Cardiac muscle cell (in vitro differentiated cells and primary cell): ENCODE results near the gene TTYH2. TPM values are rescaled to one million over a fixed set of nuclear protein-coding genes. Genes with fewer than 3 reads are reported as not detected.

Source experiments
- DNase-seq, 2 donors: peaks; one replicate each; pipeline versions ENCODE4 v3.0.0 to v3.0.0-alpha.2; 2010 to 2017; ENCODE audit warnings: low read depth in 1 of 2, low spot score in 1 of 2
- H3K27ac ChIP-seq: fragments of 200-600 bp; sonication (generic); 2 replicates; pipeline ENCODE4 v1.5.1; 2016
- H3K27me3 ChIP-seq: fragments of 200-600 bp; sonication (generic); 2 replicates; pipeline ENCODE4 v1.6.0; 2016; ENCODE audit warnings: control low read depth
- H3K36me3 ChIP-seq: fragments of 200-600 bp; sonication (generic); 2 replicates; pipeline ENCODE4 v1.5.1; 2016; ENCODE audit warnings: control low read depth
- H3K4me1 ChIP-seq: fragments of 200-600 bp; sonication (generic); 2 replicates; pipeline ENCODE4 v1.8.1; 2017; ENCODE audit warnings: low read depth, mild to moderate bottlenecking, mixed run types
- H3K4me3 ChIP-seq: fragments of 200-600 bp; sonication (generic); 2 replicates; pipeline ENCODE4 v1.5.1; 2016; ENCODE audit warnings: mild to moderate bottlenecking
- H3K9me3 ChIP-seq: fragments of 200-600 bp; sonication (generic); 2 replicates; pipeline ENCODE4 v1.5.1; 2017; ENCODE audit warnings: low read depth, mild to moderate bottlenecking, control low read depth
- polyA plus RNA-seq: library from polyadenylated mRNA; unstranded; fragments of >200 nt; fragmentation: Nextera tagmentation; extraction: Ambion mirVana; gene quantifications from 2 replicates; pipeline ENCODE4 v1.2.1, GENCODE V29; 2016
- total RNA-seq: library from RNA; depleted of rRNA; stranded (reverse); fragments of >200 nt; gene quantifications from 2 replicates; pipeline ENCODE4 v1.2.3, GENCODE V29; 2016
- TF ChIP-seq, protein P1 (sequence below): IDR thresholded peaks from 2 replicates; pipeline ENCODE4 v1.5.1; 2012; ENCODE audit warnings: low read depth, mild to moderate bottlenecking, low read length

Gene TTYH2
- total and polyA plus RNA-seq, 2 experiments from 2014 or later = 7.8 to 7.9 TPM

- DNase-seq = no peak
- Histone ChIP-seq H3K9me3 (no peaks in the 10 kb centered on the region), H3K27me3 (no peaks in the 10 kb centered on the region), H3K4me1 (peaks cover 16% of the 10 kb centered on the region), H3K4me3 (no peak overlapping the region), H3K27ac (no peak overlapping the region), H3K36me3 (peaks cover 24% of the 10 kb centered on the region)
- TF ChIP-seq, protein P1, sequence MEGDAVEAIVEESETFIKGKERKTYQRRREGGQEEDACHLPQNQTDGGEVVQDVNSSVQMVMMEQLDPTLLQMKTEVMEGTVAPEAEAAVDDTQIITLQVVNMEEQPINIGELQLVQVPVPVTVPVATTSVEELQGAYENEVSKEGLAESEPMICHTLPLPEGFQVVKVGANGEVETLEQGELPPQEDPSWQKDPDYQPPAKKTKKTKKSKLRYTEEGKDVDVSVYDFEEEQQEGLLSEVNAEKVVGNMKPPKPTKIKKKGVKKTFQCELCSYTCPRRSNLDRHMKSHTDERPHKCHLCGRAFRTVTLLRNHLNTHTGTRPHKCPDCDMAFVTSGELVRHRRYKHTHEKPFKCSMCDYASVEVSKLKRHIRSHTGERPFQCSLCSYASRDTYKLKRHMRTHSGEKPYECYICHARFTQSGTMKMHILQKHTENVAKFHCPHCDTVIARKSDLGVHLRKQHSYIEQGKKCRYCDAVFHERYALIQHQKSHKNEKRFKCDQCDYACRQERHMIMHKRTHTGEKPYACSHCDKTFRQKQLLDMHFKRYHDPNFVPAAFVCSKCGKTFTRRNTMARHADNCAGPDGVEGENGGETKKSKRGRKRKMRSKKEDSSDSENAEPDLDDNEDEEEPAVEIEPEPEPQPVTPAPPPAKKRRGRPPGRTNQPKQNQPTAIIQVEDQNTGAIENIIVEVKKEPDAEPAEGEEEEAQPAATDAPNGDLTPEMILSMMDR = no peak
Measured at GRCh38 chr17:74206332-74206818, 7.0 kb upstream of the TTYH2 start.

DNA sequence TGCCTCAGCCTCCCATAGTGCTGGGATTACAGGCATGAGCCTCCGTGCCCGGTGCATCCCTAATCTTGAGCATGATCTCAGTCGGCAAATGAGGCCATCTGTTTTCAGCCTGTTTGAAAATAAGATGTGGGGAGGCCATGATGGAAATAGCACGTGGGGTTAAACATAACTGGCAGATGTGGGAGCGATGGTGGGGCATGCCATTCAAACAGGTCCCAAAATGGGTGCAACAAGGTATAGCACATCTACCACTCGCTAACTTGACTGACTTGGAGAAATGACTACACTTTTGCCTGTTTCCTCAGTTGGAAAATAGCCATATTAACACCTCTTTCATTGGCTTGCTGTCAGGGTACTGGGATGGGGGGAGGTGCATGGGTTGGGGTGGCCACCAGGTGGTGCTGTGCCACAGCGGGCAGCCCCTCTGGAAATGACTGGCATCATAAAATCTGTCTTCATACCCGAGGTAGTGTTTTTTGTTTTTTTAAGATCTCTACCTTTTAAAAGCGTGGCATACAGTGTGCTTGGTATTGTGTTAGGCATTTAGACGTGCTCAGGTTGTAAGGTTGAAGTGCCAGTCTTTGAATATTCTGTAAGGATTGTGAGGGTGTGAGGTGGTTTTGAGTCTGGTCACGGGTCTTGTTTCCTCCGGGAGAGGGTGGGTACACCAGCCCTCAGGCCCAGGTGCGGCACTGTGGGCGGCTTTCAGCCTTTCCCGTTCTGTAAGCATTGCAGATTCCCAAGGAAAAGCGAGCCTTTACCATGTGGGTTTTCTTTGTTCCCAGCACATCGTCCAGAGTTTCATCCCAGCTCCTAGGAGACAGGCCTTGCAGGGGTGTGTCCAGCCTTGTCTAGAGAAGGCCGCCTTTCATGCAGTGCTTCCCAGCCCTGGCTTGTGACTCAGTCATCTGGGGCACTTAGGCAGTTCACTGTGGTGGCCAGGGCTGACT is 2.9 kb upstream of the TTYH2 start:
- Histone ChIP-seq H3K9me3 (no peaks in the 10 kb centered on the region), H3K27ac (peak overlapping the region; percentile 26), H3K27me3 (no peaks in the 10 kb centered on the region), H3K4me3 (no peak overlapping the region), H3K4me1 (peaks cover 17% of the 10 kb centered on the region), H3K36me3 (peaks cover 17% of the 10 kb centered on the region)
- DNase-seq = peak; percentile 66 to 77
- TF ChIP-seq, protein P1 = peak; percentile 99

GRCh38 chr17:74211141-74211911 is 2.0 kb upstream of the TTYH2 start:
- Histone ChIP-seq H3K27me3 (no peaks in the 10 kb centered on the region), H3K9me3 (no peaks in the 10 kb centered on the region), H3K27ac (peak overlapping the region; percentile 38), H3K4me1 (peaks cover 17% of the 10 kb centered on the region), H3K36me3 (peaks cover 11% of the 10 kb centered on the region), H3K4me3 (no peak overlapping the region)
- TF ChIP-seq, protein P1 = no peak
- peak in 1 of 2 donors; percentile 51 for DNase-seq

DNA sequence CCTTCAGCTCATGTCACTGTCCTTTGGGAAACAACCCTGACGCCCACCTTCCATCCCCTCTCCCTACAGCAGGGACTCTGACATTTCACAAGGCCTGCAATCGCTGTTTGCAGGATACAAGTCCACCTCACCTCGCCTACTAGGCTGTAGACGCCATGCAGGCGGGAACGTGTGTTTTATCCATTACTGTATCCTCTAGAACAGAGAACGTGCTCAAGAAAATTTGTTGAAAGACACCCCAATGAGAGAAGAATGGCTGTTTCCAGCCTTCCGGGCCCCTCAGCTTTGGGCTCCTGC is 1.5 kb upstream of the TTYH2 start:
- H3K4me3 ChIP-seq = no peak overlapping the region
- peaks cover 17% of the 10 kb centered on the region for H3K4me1 ChIP-seq
- no peak for DNase-seq
- H3K36me3 ChIP-seq = peaks cover 10% of the 10 kb centered on the region
- peak overlapping the region; percentile 38 for H3K27ac ChIP-seq
- H3K27me3 ChIP-seq = no peaks in the 10 kb centered on the region
- H3K9me3 ChIP-seq = no peaks in the 10 kb centered on the region
- TF ChIP-seq, protein P1 = no peak

DNA sequence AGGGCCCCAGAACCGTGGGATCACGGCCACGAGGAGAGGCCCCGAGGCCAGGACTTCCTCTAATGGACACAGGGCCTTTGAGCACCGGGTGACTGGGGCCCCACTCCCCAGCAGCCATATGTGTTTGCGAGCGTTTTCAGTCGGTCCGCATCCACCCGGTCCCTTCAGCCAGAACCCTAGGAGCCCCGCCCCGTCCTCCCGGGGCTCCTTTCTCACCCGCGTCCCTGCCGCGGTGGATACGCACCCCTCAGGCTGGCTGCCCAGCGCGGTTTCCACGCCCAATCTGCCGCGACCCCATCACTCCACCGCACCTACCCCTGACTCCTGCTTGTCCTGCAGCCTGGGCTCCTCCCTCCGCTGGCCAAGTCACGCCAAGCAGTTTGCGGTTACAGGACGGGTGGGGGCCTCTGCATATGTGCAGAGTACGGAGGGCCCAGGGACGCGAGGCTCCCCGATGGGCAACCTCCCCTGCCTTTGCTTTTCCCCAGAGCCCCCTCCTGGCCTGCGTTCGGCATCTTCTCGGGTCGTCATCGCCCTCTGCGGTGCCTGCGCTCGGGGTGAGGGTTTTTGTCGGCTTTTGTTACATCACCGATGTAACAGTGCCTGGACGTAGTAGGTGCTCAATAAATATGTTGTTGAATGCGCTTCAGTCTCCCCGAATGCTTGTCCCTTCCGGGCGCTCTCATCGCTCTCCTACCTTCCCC is 1.0 kb upstream of the TTYH2 start:
- no peak overlapping the region for H3K4me3 ChIP-seq
- no peaks in the 10 kb centered on the region for H3K27me3 ChIP-seq
- H3K36me3 ChIP-seq = peaks cover 10% of the 10 kb centered on the region
- H3K9me3 ChIP-seq = no peaks in the 10 kb centered on the region
- peaks cover 17% of the 10 kb centered on the region for H3K4me1 ChIP-seq
- H3K27ac ChIP-seq = no peak overlapping the region
- TF ChIP-seq, protein P1 = no peak
- no peak for DNase-seq
